Ascending aorta (tissue), 2 donors: ENCODE data around the gene CHRDL1. TPM values are rescaled to one million over a fixed set of nuclear protein-coding genes. Genes with fewer than 3 reads are reported as not detected.

Experiments
- DNase-seq, 2 donors: peaks; one replicate each; pipeline ENCODE4 v3.0.0-alpha.2; 2019; ENCODE audit warnings: low spot score in 2 of 2
- H3K27ac ChIP-seq, 2 donors: fragments of 200-600 bp; sonication (generic); one replicate each; pipeline ENCODE4 v1.5.1; 2016 to 2017; ENCODE audit warnings: mild to moderate bottlenecking in 1 of 2
- H3K27me3 ChIP-seq: fragments of 200-600 bp; sonication (generic); one replicate; pipeline ENCODE4 v1.5.1; 2017
- H3K36me3 ChIP-seq, 2 donors: fragments of 200-600 bp; sonication (generic); one replicate each; pipeline ENCODE4 v1.5.1; 2016
- H3K4me1 ChIP-seq, 2 donors: fragments of 200-600 bp; sonication (generic); one replicate each; pipeline ENCODE4 v1.5.1; 2016 to 2017; ENCODE audit warnings: mild to moderate bottlenecking in 1 of 2
- H3K4me3 ChIP-seq, 2 donors: fragments of 200-600 bp; sonication (generic); one replicate each; pipeline ENCODE4 v1.5.1; 2016 to 2017; ENCODE audit warnings: mild to moderate bottlenecking in 1 of 2
- H3K9me3 ChIP-seq, 2 donors: fragments of 200-600 bp; sonication (generic); one replicate each; pipeline ENCODE4 v1.5.1; 2016
- CTCF ChIP-seq, 3 experiments: fragments of 200-600 bp in 2 of 3; fragments of 450-650 bp in 1 of 3; sonication (generic) in 2 of 3; IDR thresholded peaks; one replicate each; pipeline ENCODE4 v1.5.1; 2016 to 2019; ENCODE audit warnings: antibody characterized with exemption in 3 of 3, mild to moderate bottlenecking in 1 of 3, moderate library complexity in 1 of 3
- intact Hi-C: fragments of 100-400 bp; cut with DNase I; formaldehyde crosslinking; loops from one replicate; pipeline ENCODE4 v1.15.1; 2023
- total RNA-seq: library from RNA; depleted of rRNA; stranded (reverse); fragments of >200 nt; gene quantifications from one replicate; pipeline ENCODE4 v1.1.0, GENCODE V29; 2016

Gene CHRDL1
- total RNA-seq, 1 donor from 2014 or later, result 43.5 TPM

GRCh38 chrX:110698696-110699095, 96.9 kb downstream of the CHRDL1 start:
- no peak for TF ChIP-seq CTCF (IDR thresholded peaks at IDR 0.05)
- no peaks in the 10 kb centered on the region for H3K27me3 ChIP-seq
- no peaks in the 10 kb centered on the region for H3K36me3 ChIP-seq
- no peak for DNase-seq
- H3K4me3 ChIP-seq, result no peak overlapping the region
- no peaks in the 10 kb centered on the region for H3K9me3 ChIP-seq
- H3K4me1 ChIP-seq, result no peaks in the 10 kb centered on the region
- intact Hi-C loops, result no loop called here
- H3K27ac ChIP-seq, result no peak overlapping the region

- no peak for DNase-seq
- intact Hi-C loops, result no loop called here
- Histone ChIP-seq H3K27ac (no peak overlapping the region), H3K9me3 (no peaks in the 10 kb centered on the region), H3K4me1 (no peaks in the 10 kb centered on the region), H3K27me3 (no peaks in the 10 kb centered on the region), H3K4me3 (no peak overlapping the region), H3K36me3 (no peaks in the 10 kb centered on the region)
- TF ChIP-seq CTCF (IDR thresholded peaks at IDR 0.05), result no peak
Measured at GRCh38 chrX:110692866-110693265, 102.8 kb downstream of the CHRDL1 start.

- no peaks in the 10 kb centered on the region for H3K9me3 ChIP-seq
- no peak for TF ChIP-seq CTCF (IDR thresholded peaks at IDR 0.05)
- H3K27ac ChIP-seq, result no peak overlapping the region
- no peak overlapping the region for H3K4me3 ChIP-seq
- no peaks in the 10 kb centered on the region for H3K4me1 ChIP-seq
- intact Hi-C loops, result no loop called here
- no peaks in the 10 kb centered on the region for H3K27me3 ChIP-seq
- no peaks in the 10 kb centered on the region for H3K36me3 ChIP-seq
- no peak for DNase-seq
Measured at GRCh38 chrX:110691446-110691845, 104.2 kb downstream of the CHRDL1 start.

- Histone ChIP-seq H3K27me3 (no peaks in the 10 kb centered on the region), H3K27ac (no peak overlapping the region), H3K36me3 (no peaks in the 10 kb centered on the region), H3K4me1 (no peaks in the 10 kb centered on the region), H3K9me3 (no peaks in the 10 kb centered on the region), H3K4me3 (no peak overlapping the region)
- DNase-seq, result no peak
- intact Hi-C loops, result no loop called here
- TF ChIP-seq CTCF (IDR thresholded peaks at IDR 0.05), result no peak
Measured at GRCh38 chrX:110684653-110685052, 111.0 kb downstream of the CHRDL1 start.

- H3K4me1 ChIP-seq, result no peaks in the 10 kb centered on the region
- H3K27me3 ChIP-seq, result no peaks in the 10 kb centered on the region
- DNase-seq, result no peak
- no peak overlapping the region for H3K27ac ChIP-seq
- H3K36me3 ChIP-seq, result no peaks in the 10 kb centered on the region
- no peak overlapping the region for H3K4me3 ChIP-seq
- intact Hi-C loops, result no loop called here
- no peaks in the 10 kb centered on the region for H3K9me3 ChIP-seq
- TF ChIP-seq CTCF (IDR thresholded peaks at IDR 0.05), result no peak
Measured at GRCh38 chrX:110683925-110684324, 111.7 kb downstream of the CHRDL1 start.

GRCh38 chrX:110678591-110678990, 117.0 kb downstream of the CHRDL1 start:
- no peak overlapping the region for H3K27ac ChIP-seq
- no peak for TF ChIP-seq CTCF (IDR thresholded peaks at IDR 0.05)
- no peak overlapping the region for H3K4me3 ChIP-seq
- no peak for DNase-seq
- no peaks in the 10 kb centered on the region for H3K4me1 ChIP-seq
- H3K9me3 ChIP-seq, result no peaks in the 10 kb centered on the region
- H3K27me3 ChIP-seq, result no peaks in the 10 kb centered on the region
- intact Hi-C loops, result no loop called here
- H3K36me3 ChIP-seq, result no peaks in the 10 kb centered on the region
